Caco-2 (cell line): ENCODE data around the gene NWD2. TPM values are rescaled to one million over a fixed set of nuclear protein-coding genes. Genes with fewer than 3 reads are reported as not detected.

Source experiments
- BruUV-seq: library from RNA; stranded (reverse); fragments of 400-500 nt; replicated peaks from 2 replicates; lab custom pipeline; 2021; lab: Mats Ljungman, UMichigan
- CTCF ChIA-PET: fragments of 300-600 bp; sonication (Branson Sonifier 250); formaldehyde crosslinking; loops from one replicate; lab custom pipeline; 2022; ENCODE audit warnings: antibody characterized with exemption; lab: Charles Lee
- POLR2A ChIA-PET: fragments of 300-600 bp; sonication (Branson Sonifier 250); formaldehyde crosslinking; loops from one replicate; lab custom pipeline; 2022; ENCODE audit warnings: antibody characterized with exemption; lab: Charles Lee
- DNase-seq, 2 experiments: peaks; one replicate each; pipeline versions ENCODE4 v3.0.0 to v3.0.0-alpha.2; 2020 to 2022
- H3K27me3 ChIP-seq: replicated peaks from 2 replicates; pipeline ENCODE4 v1.6.0; 2011; ENCODE audit warnings: low read length; ENCODE audit not compliant: control insufficient read depth, insufficient read depth
- H3K36me3 ChIP-seq: 2 replicates; pipeline ENCODE4 v1.5.1; 2011; ENCODE audit warnings: low read length; ENCODE audit not compliant: control insufficient read depth, insufficient read depth
- H3K4me1 ChIP-seq: fragments of 250-450 bp; sonication (Bioruptor Pico); 2 replicates; pipeline ENCODE4 v1.5.1; 2020; ENCODE audit warnings: mild to moderate bottlenecking
- H3K4me3 ChIP-seq: 2 replicates; pipeline ENCODE4 v1.5.1; 2011; ENCODE audit warnings: low read depth, mild to moderate bottlenecking, control low read depth, low read length
- H3K9me3 ChIP-seq: fragments of 250-450 bp; sonication (Bioruptor Pico); 2 replicates; pipeline ENCODE4 v1.5.1; 2020; ENCODE audit warnings: mild to moderate bottlenecking, moderate library complexity
- H3K27ac Mint-ChIP-seq: one replicate; pipeline ENCODE4 v1.8.0; 2022; ENCODE audit warnings: mixed read lengths; ENCODE audit not compliant: unreplicated experiment
- H3K27me3 Mint-ChIP-seq: one replicate; pipeline ENCODE4 v1.8.0; 2022; ENCODE audit warnings: mixed read lengths; ENCODE audit not compliant: insufficient read depth, unreplicated experiment
- H3K36me3 Mint-ChIP-seq: one replicate; pipeline ENCODE4 v1.8.0; 2022; ENCODE audit warnings: mild to moderate bottlenecking, mixed read lengths; ENCODE audit not compliant: insufficient read depth, unreplicated experiment
- H3K4me1 Mint-ChIP-seq: one replicate; pipeline ENCODE4 v1.8.0; 2022; ENCODE audit warnings: low read depth, mixed read lengths; ENCODE audit not compliant: unreplicated experiment
- H3K4me3 Mint-ChIP-seq: one replicate; pipeline ENCODE4 v1.8.0; 2022; ENCODE audit warnings: mild to moderate bottlenecking, moderate library complexity, mixed read lengths; ENCODE audit not compliant: unreplicated experiment
- H3K9me3 Mint-ChIP-seq: one replicate; pipeline ENCODE4 v1.8.0; 2022; ENCODE audit warnings: mixed read lengths; ENCODE audit not compliant: unreplicated experiment
- CTCF ChIP-seq, 2 experiments: fragments of 200-600 bp in 1 of 2; IDR thresholded peaks; 1 replicate in 1 of 2; 2 replicates in 1 of 2; pipeline versions ENCODE4 v1.5.1 to v1.8.0; 2011 to 2022; ENCODE audit warnings: antibody characterized with exemption in 1 of 2, control low read depth in 1 of 2, inconsistent platforms in 1 of 2, low read depth in 1 of 2, low read length in 1 of 2, mild to moderate bottlenecking in 1 of 2, moderate library complexity in 1 of 2; ENCODE audit not compliant: insufficient read depth in 1 of 2, severe bottlenecking in 1 of 2, unreplicated experiment in 1 of 2
- intact Hi-C: fragments of 100-400 bp; cut with micrococcal nuclease; formaldehyde crosslinking; loops from one replicate; pipeline ENCODE4 v1.10.0; 2022; ENCODE audit not compliant: unreplicated experiment
- total RNA-seq: library from RNA; stranded (reverse); gene quantifications from 2 replicates; pipeline ENCODE4 v1.2.3, GENCODE V29; 2022

NWD2 gene
- total RNA-seq, 1 experiment from 2014 or later = not detected

- BruUV-seq = no TSS peak
- no peaks in the 10 kb centered on the region; the same call in 1 of the 2 replicates for H3K36me3 ChIP-seq
- peaks cover 34% of the 10 kb centered on the region for H3K4me1 ChIP-seq
- H3K27me3 Mint-ChIP-seq = no peaks in the 10 kb centered on the region
- peaks cover 29% of the 10 kb centered on the region for H3K4me1 Mint-ChIP-seq
- no peak overlapping the region for H3K4me3 ChIP-seq
- no peaks in the 10 kb centered on the region for H3K9me3 ChIP-seq
- ChIA-PET POLR2A (no interaction called here), CTCF (no interaction called here)
- intact Hi-C loops = no loop called here
- no peak for DNase-seq
- H3K27me3 ChIP-seq = no peaks in the 10 kb centered on the region
- no peak overlapping the region for H3K27ac Mint-ChIP-seq
- H3K36me3 Mint-ChIP-seq = no peaks in the 10 kb centered on the region
- no peaks in the 10 kb centered on the region for H3K9me3 Mint-ChIP-seq
- no peak for TF ChIP-seq CTCF (IDR thresholded peaks at IDR 0.05; ENCODE audit: insufficient read depth in 1 of 2, low read depth in 1 of 2, low read length in 1 of 2, severe bottlenecking in 1 of 2, unreplicated experiment in 1 of 2)
- H3K4me3 Mint-ChIP-seq = no peak overlapping the region
Observed at GRCh38 chr4:37425857-37426256, 181.3 kb downstream of the NWD2 start.

GRCh38 chr4:37427193-37427592, 182.7 kb downstream of the NWD2 start:
- no peak for TF ChIP-seq CTCF (IDR thresholded peaks at IDR 0.05; ENCODE audit: insufficient read depth in 1 of 2, low read depth in 1 of 2, low read length in 1 of 2, severe bottlenecking in 1 of 2, unreplicated experiment in 1 of 2)
- no peaks in the 10 kb centered on the region for H3K27me3 Mint-ChIP-seq
- ChIA-PET POLR2A (no interaction called here), CTCF (no interaction called here)
- intact Hi-C loops = no loop called here
- H3K27me3 ChIP-seq = no peaks in the 10 kb centered on the region
- H3K4me3 Mint-ChIP-seq = no peak overlapping the region
- no TSS peak for BruUV-seq
- H3K27ac Mint-ChIP-seq = no peak overlapping the region
- no peak for DNase-seq
- H3K36me3 Mint-ChIP-seq = no peaks in the 10 kb centered on the region
- H3K9me3 ChIP-seq = no peaks in the 10 kb centered on the region
- peaks cover 37% of the 10 kb centered on the region for H3K4me1 Mint-ChIP-seq
- no peaks in the 10 kb centered on the region for H3K9me3 Mint-ChIP-seq
- H3K36me3 ChIP-seq = no peaks in the 10 kb centered on the region; the same call in 1 of the 2 replicates
- no peak overlapping the region for H3K4me3 ChIP-seq
- peaks cover 36% of the 10 kb centered on the region for H3K4me1 ChIP-seq

- intact Hi-C loops = loop anchor here (2.0 to 10.0 kb wide), 4 partner anchors 21 to 362 kb away; no protein-coding TSS in a partner anchor
- no peaks in the 10 kb centered on the region for H3K27me3 Mint-ChIP-seq
- ChIA-PET CTCF (no interaction called here), POLR2A (no interaction called here)
- H3K9me3 ChIP-seq = no peaks in the 10 kb centered on the region
- no peak for DNase-seq
- no peak overlapping the region for H3K27ac Mint-ChIP-seq
- no peaks in the 10 kb centered on the region; the same call in 1 of the 2 replicates for H3K36me3 ChIP-seq
- H3K27me3 ChIP-seq = no peaks in the 10 kb centered on the region
- H3K36me3 Mint-ChIP-seq = no peaks in the 10 kb centered on the region
- peaks cover 35% of the 10 kb centered on the region for H3K4me1 Mint-ChIP-seq
- no peak for TF ChIP-seq CTCF (IDR thresholded peaks at IDR 0.05; ENCODE audit: insufficient read depth in 1 of 2, low read depth in 1 of 2, low read length in 1 of 2, severe bottlenecking in 1 of 2, unreplicated experiment in 1 of 2)
- no peak overlapping the region for H3K4me3 Mint-ChIP-seq
- no TSS peak for BruUV-seq
- H3K4me1 ChIP-seq = peaks cover 44% of the 10 kb centered on the region
- H3K9me3 Mint-ChIP-seq = no peaks in the 10 kb centered on the region
- H3K4me3 ChIP-seq = no peak overlapping the region
Observed at GRCh38 chr4:37429906-37430305, 185.4 kb downstream of the NWD2 start.
